A673 (cell line): ENCODE measurements around the gene ARHGEF40. TPM values are rescaled to one million over a fixed set of nuclear protein-coding genes. Genes with fewer than 3 reads are reported as not detected.

Experiments used
- BruUV-seq: library from RNA; stranded (reverse); fragments of 400-500 nt; replicated peaks from 2 replicates; lab custom pipeline; 2021; lab: Mats Ljungman, UMichigan
- CTCF ChIA-PET: fragments of 300-600 bp; sonication (Branson Sonifier 250); formaldehyde crosslinking; loops from one replicate; lab custom pipeline; 2022; ENCODE audit warnings: antibody characterized with exemption; lab: Charles Lee
- POLR2A ChIA-PET: fragments of 300-600 bp; sonication (Branson Sonifier 250); formaldehyde crosslinking; loops from one replicate; lab custom pipeline; 2022; ENCODE audit warnings: antibody characterized with exemption; ENCODE audit not compliant: low non-redundant PET; lab: Charles Lee
- DNase-seq: peaks from one replicate; pipeline ENCODE4 v3.0.0-alpha.2; 2015; ENCODE audit warnings: low spot score
- H3K27ac ChIP-seq: fragments of 200-600 bp; sonication (generic); 2 replicates; pipeline ENCODE4 v1.5.1; 2016; ENCODE audit warnings: mixed run types, low read depth, mild to moderate bottlenecking, mixed read lengths, antibody characterized with exemption, low read length; ENCODE audit not compliant: poor library complexity, severe bottlenecking
- H3K27me3 ChIP-seq: fragments of 200-600 bp; sonication (generic); replicated peaks from 2 replicates; pipeline ENCODE4 v1.6.1; 2017; ENCODE audit warnings: mixed run types, low read depth, mild to moderate bottlenecking, mixed read lengths, antibody characterized with exemption, low read length; ENCODE audit not compliant: insufficient read depth, poor library complexity
- H3K36me3 ChIP-seq: fragments of 200-600 bp; sonication (generic); 2 replicates; pipeline ENCODE4 v1.6.1; 2016; ENCODE audit warnings: mixed run types, mild to moderate bottlenecking, mixed read lengths, antibody characterized with exemption, low read length; ENCODE audit not compliant: insufficient read depth, poor library complexity, severe bottlenecking
- H3K4me1 ChIP-seq: fragments of 200-600 bp; sonication (generic); 2 replicates; pipeline ENCODE4 v1.6.1; 2017; ENCODE audit warnings: mixed run types, mild to moderate bottlenecking, mixed read lengths, antibody characterized with exemption, low read length; ENCODE audit not compliant: insufficient read depth, poor library complexity, severe bottlenecking
- H3K4me3 ChIP-seq: fragments of 200-600 bp; sonication (generic); 2 replicates; pipeline ENCODE4 v1.5.1; 2016; ENCODE audit warnings: low read depth, mixed run types, mild to moderate bottlenecking, mixed read lengths, low read length; ENCODE audit not compliant: poor library complexity, severe bottlenecking
- H3K9me3 ChIP-seq: fragments of 200-600 bp; sonication (generic); 2 replicates; pipeline ENCODE4 v1.6.1; 2016; ENCODE audit warnings: mixed run types, low read depth, mild to moderate bottlenecking, mixed read lengths, antibody characterized with exemption, low read length; ENCODE audit not compliant: poor library complexity, severe bottlenecking
- EZH2 ChIP-seq: fragments of 200-600 bp; sonication (generic); IDR thresholded peaks from 2 replicates; pipeline ENCODE4 v1.6.1; 2017; ENCODE audit warnings: borderline replicate concordance, low read depth, mild to moderate bottlenecking, mixed read lengths, antibody characterized with exemption, low read length; ENCODE audit not compliant: poor library complexity, severe bottlenecking
- intact Hi-C: fragments of 100-400 bp; cut with micrococcal nuclease; formaldehyde crosslinking; loops from one replicate; pipeline ENCODE4 v1.10.0; 2022; ENCODE audit not compliant: unreplicated experiment
- total RNA-seq: library from RNA; stranded (reverse); gene quantifications from 2 replicates; pipeline ENCODE4 v1.2.3, GENCODE V29; 2021
- TF ChIP-seq, protein P1 (sequence below): fragments of 300-800, 200-600 bp; sonication (generic); conservative IDR thresholded peaks from 2 replicates; pipeline ENCODE4 v1.5.1; 2017; ENCODE audit warnings: low read depth, mild to moderate bottlenecking, antibody characterized with exemption, low read length, moderate library complexity, mixed read lengths

Gene ARHGEF40
- total RNA-seq, 1 experiment from 2014 or later, result 89.6 TPM

- intact Hi-C loops, result loop anchor here (10.0 kb wide), 1 partner anchor 335 kb away; no protein-coding TSS in a partner anchor
- H3K27me3 ChIP-seq, result no peaks in the 10 kb centered on the region
- ChIA-PET POLR2A (no interaction called here), CTCF (no interaction called here)
- H3K36me3 ChIP-seq, result no peaks in the 10 kb centered on the region
- DNase-seq, result no peak
- H3K27ac ChIP-seq, result no peak within 1 kb of the TSS
- TF ChIP-seq, protein P1, sequence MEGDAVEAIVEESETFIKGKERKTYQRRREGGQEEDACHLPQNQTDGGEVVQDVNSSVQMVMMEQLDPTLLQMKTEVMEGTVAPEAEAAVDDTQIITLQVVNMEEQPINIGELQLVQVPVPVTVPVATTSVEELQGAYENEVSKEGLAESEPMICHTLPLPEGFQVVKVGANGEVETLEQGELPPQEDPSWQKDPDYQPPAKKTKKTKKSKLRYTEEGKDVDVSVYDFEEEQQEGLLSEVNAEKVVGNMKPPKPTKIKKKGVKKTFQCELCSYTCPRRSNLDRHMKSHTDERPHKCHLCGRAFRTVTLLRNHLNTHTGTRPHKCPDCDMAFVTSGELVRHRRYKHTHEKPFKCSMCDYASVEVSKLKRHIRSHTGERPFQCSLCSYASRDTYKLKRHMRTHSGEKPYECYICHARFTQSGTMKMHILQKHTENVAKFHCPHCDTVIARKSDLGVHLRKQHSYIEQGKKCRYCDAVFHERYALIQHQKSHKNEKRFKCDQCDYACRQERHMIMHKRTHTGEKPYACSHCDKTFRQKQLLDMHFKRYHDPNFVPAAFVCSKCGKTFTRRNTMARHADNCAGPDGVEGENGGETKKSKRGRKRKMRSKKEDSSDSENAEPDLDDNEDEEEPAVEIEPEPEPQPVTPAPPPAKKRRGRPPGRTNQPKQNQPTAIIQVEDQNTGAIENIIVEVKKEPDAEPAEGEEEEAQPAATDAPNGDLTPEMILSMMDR, result no peak
- no peak for TF ChIP-seq EZH2
- no peaks in the 10 kb centered on the region for H3K4me1 ChIP-seq
- no peaks in the 10 kb centered on the region for H3K9me3 ChIP-seq
- no peak within 1 kb of the TSS for H3K4me3 ChIP-seq
- no TSS peak for BruUV-seq
Measured at GRCh38 chr14:21029917-21030316, 40.2 kb upstream of the ARHGEF40 start, which contains the start of gene TPPP2. Gene TPPP2, plus strand, starts transcription at chr14:21030217. Its CDS starts 365 bp downstream, at chr14:21030582.

DNA sequence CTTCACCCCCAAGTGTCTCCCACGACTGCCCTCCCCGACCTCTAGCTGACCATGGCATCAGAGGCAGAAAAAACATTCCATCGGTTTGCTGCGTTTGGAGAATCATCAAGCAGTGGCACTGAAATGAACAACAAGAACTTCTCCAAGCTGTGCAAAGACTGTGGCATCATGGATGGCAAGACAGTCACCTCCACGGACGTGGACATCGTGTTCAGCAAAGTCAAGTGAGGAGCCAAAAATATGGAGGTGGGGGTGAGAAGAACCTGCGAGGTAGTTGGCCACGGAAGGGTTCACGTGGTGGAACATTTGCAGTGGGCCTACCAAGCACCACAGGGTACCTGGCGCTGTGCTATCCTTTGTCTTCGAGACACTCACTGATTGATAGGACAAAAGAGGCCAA, 39.6 kb upstream of the ARHGEF40 start:
- no peak for DNase-seq
- H3K27ac ChIP-seq, result no peak overlapping the region
- no peaks in the 10 kb centered on the region for H3K27me3 ChIP-seq
- ChIA-PET POLR2A (no interaction called here), CTCF (no interaction called here)
- H3K9me3 ChIP-seq, result no peaks in the 10 kb centered on the region
- intact Hi-C loops, result loop anchor here (10.0 kb wide), 1 partner anchor 336 kb away; no protein-coding TSS in a partner anchor
- BruUV-seq, result no TSS peak
- H3K36me3 ChIP-seq, result no peaks in the 10 kb centered on the region
- TF ChIP-seq, protein P1, result no peak
- no peak for TF ChIP-seq EZH2
- H3K4me3 ChIP-seq, result no peak overlapping the region
- no peaks in the 10 kb centered on the region for H3K4me1 ChIP-seq

DNA sequence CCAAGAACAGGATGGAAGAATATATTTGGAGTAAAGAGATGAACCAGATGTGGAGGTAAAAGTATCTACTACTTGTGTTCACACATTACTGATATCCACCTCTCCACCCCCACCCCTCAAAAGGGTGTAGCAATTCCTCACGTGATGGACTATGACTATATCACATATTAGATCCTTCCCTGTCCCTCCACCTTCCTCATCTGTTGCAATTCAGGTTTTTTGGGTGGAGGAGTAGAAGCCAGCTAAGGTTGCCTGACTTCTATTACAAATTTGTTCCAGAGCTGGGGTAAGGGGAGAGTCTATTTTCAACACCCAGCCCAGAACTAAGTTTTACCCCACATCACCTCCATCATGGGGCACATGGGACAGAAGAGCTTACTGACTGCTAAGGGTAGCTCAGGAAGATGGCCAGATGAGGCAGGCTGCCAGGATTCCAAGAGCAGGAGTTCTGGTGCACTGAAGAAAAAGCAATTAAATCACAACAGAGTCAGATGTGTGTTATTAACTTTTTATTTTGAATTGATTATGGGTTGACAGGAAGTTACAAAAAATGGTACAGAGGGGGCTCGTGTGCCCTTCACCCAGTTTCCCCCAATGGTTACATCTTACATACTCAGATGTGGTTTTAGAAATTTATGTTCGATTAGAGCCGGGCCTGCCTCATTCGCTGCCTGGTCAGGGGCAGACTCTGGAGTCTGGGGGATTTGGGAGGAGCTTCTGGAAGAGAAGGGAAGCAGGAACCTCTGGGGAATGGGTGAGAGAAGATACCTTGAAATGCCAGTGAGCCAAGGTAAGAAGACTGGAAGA, 37.6 kb upstream of the ARHGEF40 start:
- BruUV-seq, result no TSS peak
- intact Hi-C loops, result loop anchor here (10.0 kb wide), 1 partner anchor 338 kb away; no protein-coding TSS in a partner anchor
- no peaks in the 10 kb centered on the region for H3K36me3 ChIP-seq
- no peaks in the 10 kb centered on the region for H3K27me3 ChIP-seq
- no peak overlapping the region for H3K4me3 ChIP-seq
- DNase-seq, result no peak
- no peak overlapping the region for H3K27ac ChIP-seq
- ChIA-PET POLR2A (no interaction called here), CTCF (no interaction called here)
- no peak for TF ChIP-seq EZH2
- TF ChIP-seq, protein P1, result no peak
- H3K9me3 ChIP-seq, result no peaks in the 10 kb centered on the region
- no peaks in the 10 kb centered on the region for H3K4me1 ChIP-seq
